Liver (tissue), 9 donors: Measurements from ENCODE around the gene CREB1. TPM values are rescaled to one million over a fixed set of nuclear protein-coding genes. Genes with fewer than 3 reads are reported as not detected.

Experiments
- DNase-seq: peaks from one replicate; pipeline ENCODE4 v3.0.0-alpha.2; 2017; ENCODE audit warnings: low spot score
- H3K27ac ChIP-seq, 2 donors: one replicate each; pipeline ENCODE4 v1.7.0; 2013; ENCODE audit warnings: inconsistent platforms in 2 of 2, low read length in 2 of 2, control low read depth in 1 of 2, low read depth in 1 of 2, mild to moderate bottlenecking in 1 of 2
- H3K27me3 ChIP-seq, 4 donors: one replicate each; pipeline versions ENCODE4 v1.6.1 to v1.7.0; 2013; ENCODE audit warnings: low read length in 3 of 4, inconsistent platforms in 1 of 4, mild to moderate bottlenecking in 1 of 4, moderate library complexity in 1 of 4; ENCODE audit not compliant: control insufficient read depth in 4 of 4, insufficient read depth in 4 of 4
- H3K36me3 ChIP-seq, 4 donors: one replicate each; pipeline versions ENCODE4 v1.6.1 to v1.7.0; 2013; ENCODE audit warnings: low read length in 3 of 4, mild to moderate bottlenecking in 3 of 4, low read depth in 1 of 4, moderate library complexity in 1 of 4; ENCODE audit not compliant: control insufficient read depth in 4 of 4, insufficient read depth in 3 of 4
- H3K4me1 ChIP-seq, 4 donors: one replicate each; pipeline versions ENCODE4 v1.6.1 to v1.7.0; 2013; ENCODE audit warnings: low read length in 3 of 4, mild to moderate bottlenecking in 3 of 4, moderate library complexity in 1 of 4; ENCODE audit not compliant: control insufficient read depth in 4 of 4, insufficient read depth in 4 of 4
- H3K4me3 ChIP-seq, 3 donors: one replicate each; pipeline versions ENCODE4 v1.6.1 to v1.7.0; 2013; ENCODE audit warnings: low read length in 3 of 3, control low read depth in 1 of 3, low read depth in 1 of 3, mild to moderate bottlenecking in 1 of 3
- H3K9ac ChIP-seq, 2 donors: one replicate each; pipeline ENCODE4 v1.7.0; 2013; ENCODE audit warnings: low read length in 2 of 2, mild to moderate bottlenecking in 2 of 2, moderate library complexity in 2 of 2, control low read depth in 1 of 2, low read depth in 1 of 2
- H3K9me3 ChIP-seq, 4 donors: one replicate each; pipeline versions ENCODE4 v1.6.1 to v1.7.0; 2013; ENCODE audit warnings: low read length in 3 of 4; ENCODE audit not compliant: control insufficient read depth in 4 of 4
- ATF3 ChIP-seq: IDR thresholded peaks from 2 replicates; pipeline ENCODE4 v1.6.1; 2016; ENCODE audit warnings: antibody characterized with exemption
- EGR1 ChIP-seq, 2 donors: IDR thresholded peaks; 2 replicates each; pipeline ENCODE4 v1.6.1; 2016 to 2018; ENCODE audit warnings: antibody characterized with exemption in 2 of 2, low read depth in 2 of 2
- FOXA1 ChIP-seq: IDR thresholded peaks from 2 replicates; pipeline ENCODE4 v1.6.1; 2016; ENCODE audit warnings: antibody characterized with exemption
- FOXA2 ChIP-seq: IDR thresholded peaks from 2 replicates; pipeline ENCODE4 v1.6.1; 2016; ENCODE audit warnings: antibody characterized with exemption
- GABPA ChIP-seq, 2 donors: IDR thresholded peaks in 1 of 2; conservative IDR thresholded peaks in 1 of 2; 2 replicates each; pipeline ENCODE4 v1.6.1; 2016; ENCODE audit warnings: antibody characterized with exemption in 2 of 2, mild to moderate bottlenecking in 1 of 2, moderate library complexity in 1 of 2
- HNF4A ChIP-seq, 2 donors: conservative IDR thresholded peaks; 2 replicates each; pipeline ENCODE4 v1.6.1; 2016; ENCODE audit warnings: antibody characterized with exemption in 2 of 2, mild to moderate bottlenecking in 2 of 2
- HNF4G ChIP-seq: IDR thresholded peaks from 2 replicates; pipeline ENCODE4 v1.6.1; 2016; ENCODE audit warnings: antibody characterized with exemption
- JUND ChIP-seq, 2 donors: IDR thresholded peaks; 2 replicates each; pipeline ENCODE4 v1.6.1; 2016; ENCODE audit warnings: antibody characterized with exemption in 2 of 2
- NR2F2 ChIP-seq: IDR thresholded peaks from 2 replicates; pipeline ENCODE4 v1.6.1; 2016; ENCODE audit warnings: antibody characterized with exemption
- RAD21 ChIP-seq, 2 donors: IDR thresholded peaks; 2 replicates each; pipeline ENCODE4 v1.6.1; 2016; ENCODE audit warnings: antibody characterized with exemption in 2 of 2, mild to moderate bottlenecking in 2 of 2
- REST ChIP-seq: IDR thresholded peaks from 2 replicates; pipeline ENCODE4 v1.6.1; 2016; ENCODE audit warnings: antibody characterized with exemption, mild to moderate bottlenecking
- RXRA ChIP-seq, 2 donors: IDR thresholded peaks; 2 replicates each; pipeline ENCODE4 v1.6.1; 2017 to 2018; ENCODE audit warnings: antibody characterized with exemption in 2 of 2, mild to moderate bottlenecking in 1 of 2
- SP1 ChIP-seq: IDR thresholded peaks from 2 replicates; pipeline ENCODE4 v1.6.1; 2018; ENCODE audit warnings: antibody characterized with exemption, mild to moderate bottlenecking
- TAF1 ChIP-seq: conservative IDR thresholded peaks from 2 replicates; pipeline ENCODE4 v1.6.1; 2016; ENCODE audit warnings: antibody characterized with exemption, mild to moderate bottlenecking
- YY1 ChIP-seq: IDR thresholded peaks from 2 replicates; pipeline ENCODE4 v1.6.1; 2016; ENCODE audit warnings: antibody characterized with exemption, mild to moderate bottlenecking
- ZBTB33 ChIP-seq: IDR thresholded peaks from 2 replicates; pipeline ENCODE4 v1.6.1; 2016; ENCODE audit warnings: antibody characterized with exemption
- WGBS: extraction: QIAGEN DNeasy Blood & Tissue Kit; methylation state at CpG from one replicate; pipeline ENCODE4 v1.1.7; 2013; 5-methylcytosine and 5-hydroxymethylcytosine counted together
- polyA plus RNA-seq, 2 donors: library from polyadenylated mRNA; stranded (reverse) in 1 of 2; unstranded in 1 of 2; fragments of 200-250 nt in 1 of 2; fragments of >200 nt in 1 of 2; fragmentation: Nextera tagmentation in 1 of 2; extraction: Ambion mirVana in 1 of 2; gene quantifications; one replicate each; pipeline versions ENCODE4 v1.2.1 to v1.2.3, GENCODE V29; 2013 to 2015
- total RNA-seq, 2 donors: library from RNA; depleted of rRNA; stranded (reverse); fragments of >200 nt; gene quantifications; one replicate each; pipeline ENCODE4 v1.2.3, GENCODE V29; 2014
- donor health status: healthy.
- donor health status: healthy.
- donor health status: healthy.
- donor health status: healthy.
- donor health status: healthy.

Gene CREB1
- total and polyA plus RNA-seq, 4 donors = 4.4 to 24.4 (median 14.5) TPM

GRCh38 chr2:207589143-207589542 is 59.4 kb downstream of the CREB1 start:
- Histone ChIP-seq H3K27ac (no peak overlapping the region), H3K36me3 (peaks cover 5 to 21% (median 10%) of the 10 kb centered on the region in 4 donors), H3K9ac (no peak overlapping the region), H3K27me3 (no peaks in the 10 kb centered on the region), H3K9me3 (no peaks in the 10 kb centered on the region), H3K4me1 (peaks cover 0 to 3% (median 0%) of the 10 kb centered on the region in 4 donors), H3K4me3 (no peak overlapping the region)
- TF ChIP-seq SP1 (no peak), TAF1 (no peak)
- DNase-seq = no peak

GRCh38 chr2:207593277-207593676 is 63.5 kb downstream of the CREB1 start:
- Histone ChIP-seq H3K27me3 (no peaks in the 10 kb centered on the region), H3K4me3 (no peak overlapping the region), H3K27ac (no peak overlapping the region), H3K36me3 (peaks cover 0 to 17% (median 2%) of the 10 kb centered on the region in 4 donors), H3K9ac (no peak overlapping the region), H3K9me3 (no peaks in the 10 kb centered on the region), H3K4me1 (peaks cover 0 to 3% (median 0%) of the 10 kb centered on the region in 4 donors)
- TF ChIP-seq ZBTB33 (no peak), ATF3 (no peak), YY1 (no peak), FOXA2 (no peak), HNF4G (no peak), REST (no peak)
- no peak for DNase-seq

- Histone ChIP-seq H3K9ac (no peak overlapping the region), H3K4me1 (peaks cover 0 to 3% (median 0%) of the 10 kb centered on the region in 4 donors), H3K27me3 (no peaks in the 10 kb centered on the region), H3K27ac (no peak overlapping the region), H3K4me3 (no peak overlapping the region), H3K36me3 (peaks cover 0 to 14% (median 2%) of the 10 kb centered on the region in 4 donors), H3K9me3 (no peaks in the 10 kb centered on the region)
- WGBS = 27% methylated on average over 3 of the region's 3 CpGs
- DNase-seq = no peak
- TF ChIP-seq REST (no peak), GABPA (IDR thresholded peaks at IDR 0.05 in 1 of 2, conservative IDR thresholded peaks at IDR 0.05 in 1 of 2) (no peak), ZBTB33 (no peak), YY1 (no peak), FOXA2 (no peak), RXRA (IDR thresholded peaks at IDR 0.05) (no peak), TAF1 (no peak), RAD21 (IDR thresholded peaks at IDR 0.05) (no peak), HNF4G (no peak), EGR1 (IDR thresholded peaks at IDR 0.05; ENCODE audit: low read depth in 2 of 2) (no peak), NR2F2 (no peak), HNF4A (conservative IDR thresholded peaks at IDR 0.05) (peak; percentile 27 to 41), JUND (IDR thresholded peaks at IDR 0.05) (peak in 1 of 2 donors; percentile 8), FOXA1 (no peak)
Measured at GRCh38 chr2:207594264-207594663, 64.5 kb downstream of the CREB1 start.
